ENCODE results near the gene AUTS2.

- TF ChIP-seq REST (IDR thresholded peaks at IDR 0.05; ENCODE audit: borderline replicate concordance), result no peak
- TF ChIP-seq SMC3 (conservative IDR thresholded peaks at IDR 0.05; ENCODE audit: poor library complexity), result peak; percentile 63
- peak; percentile 67 for TF ChIP-seq CTCF (IDR thresholded peaks at IDR 0.05; ENCODE audit: poor library complexity, severe bottlenecking)
- TF ChIP-seq TAF1 (IDR thresholded peaks at IDR 0.05; ENCODE audit: low read depth), result no peak
- TF ChIP-seq EP300 (conservative IDR thresholded peaks at IDR 0.05; ENCODE audit: poor library complexity, severe bottlenecking), result no peak
- TF ChIP-seq EZH2 (IDR thresholded peaks at IDR 0.05; ENCODE audit: borderline replicate concordance, insufficient read depth, low read length, poor library complexity, severe bottlenecking), result no peak
- TF ChIP-seq POLR2AphosphoS5 (IDR thresholded peaks at IDR 0.05), result no peak
Measured at GRCh38 chr7:69893906-69894305, 295.6 kb downstream of the AUTS2 start.
